Neural cell (in vitro differentiated cells): ENCODE measurements around the gene RPUSD3. TPM values are rescaled to one million over a fixed set of nuclear protein-coding genes. Genes with fewer than 3 reads are reported as not detected.
"Not testable (repeated sequence)": the region's sequence is repeated elsewhere in the genome, so short reads cannot be mapped to it uniquely, and the experiment has no call there.

Experiments used
- H2AFZ ChIP-seq: fragments of 200-600, 300-800 bp; sonication (generic), shearing (Covaris generic); 2 replicates; pipeline ENCODE4 v1.6.0; 2014; ENCODE audit warnings: low read depth, mild to moderate bottlenecking, antibody characterized with exemption, low read length, moderate library complexity
- H3F3A ChIP-seq: fragments of 200-600 bp; shearing (Covaris generic); 2 replicates; pipeline ENCODE4 v1.6.1; 2016; ENCODE audit warnings: mild to moderate bottlenecking, moderate library complexity, mixed read lengths, antibody characterized with exemption, low read length; ENCODE audit not compliant: insufficient read depth, poor library complexity, severe bottlenecking
- H3K27ac ChIP-seq: fragments of 200-600, 300-800 bp; sonication (generic), shearing (Covaris generic); 2 replicates; pipeline ENCODE4 v1.5.1; 2014; ENCODE audit warnings: mild to moderate bottlenecking, low read length, moderate library complexity
- H3K27me3 ChIP-seq: fragments of 300-800, 200-600 bp; sonication (generic), shearing (Covaris generic); 2 replicates; pipeline ENCODE4 v1.6.0; 2014; ENCODE audit warnings: mild to moderate bottlenecking, low read depth, low read length, moderate library complexity; ENCODE audit not compliant: insufficient read depth
- H3K36me3 ChIP-seq: fragments of 300-800, 200-600 bp; sonication (generic), shearing (Covaris generic); 2 replicates; pipeline ENCODE4 v1.5.1; 2014; ENCODE audit warnings: mild to moderate bottlenecking, antibody characterized with exemption, low read length, moderate library complexity; ENCODE audit not compliant: insufficient read depth
- H3K4me2 ChIP-seq: fragments of 300-800, 200-600 bp; sonication (generic), shearing (Covaris generic); 2 replicates; pipeline ENCODE4 v1.6.0; 2014; ENCODE audit warnings: mild to moderate bottlenecking, low read length
- H3K4me3 ChIP-seq: fragments of 300-800, 200-600 bp; sonication (generic), shearing (Covaris generic); 2 replicates; pipeline ENCODE4 v1.5.1; 2014; ENCODE audit warnings: mild to moderate bottlenecking, low read length, moderate library complexity
- H3K79me2 ChIP-seq: fragments of 200-600 bp; shearing (Covaris generic); replicated peaks from 2 replicates; pipeline ENCODE4 v1.6.0; 2014; ENCODE audit warnings: mild to moderate bottlenecking, low read length, moderate library complexity; ENCODE audit not compliant: insufficient read depth
- H3K9ac ChIP-seq: fragments of 300-800, 200-600 bp; sonication (generic), shearing (Covaris generic); 2 replicates; pipeline ENCODE4 v1.6.1; 2016; ENCODE audit warnings: mild to moderate bottlenecking, low read length, mixed read lengths
- H3K9me2 ChIP-seq: fragments of 200-600 bp; shearing (Covaris generic); 2 replicates; pipeline ENCODE4 v1.6.1; 2016; ENCODE audit warnings: mild to moderate bottlenecking, low read length, mixed read lengths; ENCODE audit not compliant: insufficient read depth
- H3K9me3 ChIP-seq: fragments of 200-600, 300-800 bp; sonication (generic), shearing (Covaris generic); 2 replicates; pipeline ENCODE4 v1.6.1; 2016; ENCODE audit warnings: mild to moderate bottlenecking, mixed run types, low read length, moderate library complexity, mixed read lengths
- H4K20me1 ChIP-seq: fragments of 200-600 bp; shearing (Covaris generic); 2 replicates; pipeline ENCODE4 v1.6.1; 2016; ENCODE audit warnings: mild to moderate bottlenecking, mixed run types; ENCODE audit not compliant: insufficient read depth
- EP300 ChIP-seq: fragments of 450-650 bp; conservative IDR thresholded peaks from 2 replicates; pipeline ENCODE4 v1.6.1; 2014; ENCODE audit warnings: antibody characterized with exemption, mild to moderate bottlenecking, moderate library complexity; ENCODE audit not compliant: poor library complexity, severe bottlenecking
- EZH2 ChIP-seq: fragments of 200-600, 300-800 bp; shearing (Covaris generic), sonication (generic); IDR thresholded peaks from 2 replicates; pipeline ENCODE4 v1.6.1; 2014; ENCODE audit warnings: antibody characterized with exemption, low read length, borderline replicate concordance, mild to moderate bottlenecking; ENCODE audit not compliant: insufficient read depth, poor library complexity, severe bottlenecking
- MXI1 ChIP-seq: fragments of 450-650 bp; conservative IDR thresholded peaks from 2 replicates; pipeline ENCODE4 v1.6.1; 2014; ENCODE audit warnings: antibody characterized with exemption, mild to moderate bottlenecking; ENCODE audit not compliant: poor library complexity, severe bottlenecking
- POLR2AphosphoS5 ChIP-seq: IDR thresholded peaks from 2 replicates; pipeline ENCODE4 v1.6.1; 2012
- RAD21 ChIP-seq: fragments of 450-650 bp; conservative IDR thresholded peaks from 2 replicates; pipeline ENCODE4 v1.6.1; 2014; ENCODE audit warnings: antibody characterized with exemption, mild to moderate bottlenecking, moderate library complexity
- REST ChIP-seq: IDR thresholded peaks from 2 replicates; pipeline ENCODE4 v1.6.1; 2012; ENCODE audit warnings: borderline replicate concordance
- SMC3 ChIP-seq: fragments of 450-650 bp; conservative IDR thresholded peaks from 2 replicates; pipeline ENCODE4 v1.6.1; 2014; ENCODE audit warnings: antibody characterized with exemption, mild to moderate bottlenecking, moderate library complexity; ENCODE audit not compliant: poor library complexity
- TAF1 ChIP-seq: IDR thresholded peaks from 2 replicates; pipeline ENCODE4 v1.6.1; 2012; ENCODE audit warnings: low read depth
- polyA plus RNA-seq: library from polyadenylated mRNA; depleted of rRNA; stranded (reverse); fragments of >200 nt; gene quantifications from 2 replicates; pipeline ENCODE4 v1.2.3, GENCODE V29; 2014
- TF ChIP-seq, protein P1 (sequence below): fragments of 450-650 bp; IDR thresholded peaks from 2 replicates; pipeline ENCODE4 v1.5.1; 2014; ENCODE audit warnings: antibody characterized with exemption, mild to moderate bottlenecking, moderate library complexity; ENCODE audit not compliant: poor library complexity, severe bottlenecking

RPUSD3 gene
- polyA plus RNA-seq, 1 donor from 2014 or later, result 35.2 TPM

DNA sequence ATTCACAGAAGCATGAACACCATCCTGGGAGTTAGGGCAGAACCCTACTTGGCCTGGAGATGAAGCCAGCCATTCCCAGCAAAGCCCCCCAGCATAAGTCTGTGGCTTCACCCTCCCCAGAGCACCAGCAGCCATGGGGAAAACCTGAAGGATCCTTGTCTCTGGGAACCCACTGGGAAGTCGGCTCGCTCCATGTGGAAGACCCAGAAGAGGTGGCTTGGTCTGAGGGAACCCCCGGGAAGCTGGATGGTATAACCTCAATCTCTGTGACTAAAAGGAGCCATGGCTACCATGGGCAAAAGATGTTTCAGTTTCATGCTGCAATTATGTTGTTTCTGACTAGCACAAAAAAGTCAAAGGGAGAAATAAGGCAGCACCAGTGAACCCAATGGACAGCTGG, 11.8 kb upstream of the RPUSD3 start:
- no peak overlapping the region for H3K4me2 ChIP-seq
- no peak overlapping the region for H3K4me3 ChIP-seq
- H3K9ac ChIP-seq, result no peak overlapping the region
- no peak for TF ChIP-seq POLR2AphosphoS5
- TF ChIP-seq, protein P1, sequence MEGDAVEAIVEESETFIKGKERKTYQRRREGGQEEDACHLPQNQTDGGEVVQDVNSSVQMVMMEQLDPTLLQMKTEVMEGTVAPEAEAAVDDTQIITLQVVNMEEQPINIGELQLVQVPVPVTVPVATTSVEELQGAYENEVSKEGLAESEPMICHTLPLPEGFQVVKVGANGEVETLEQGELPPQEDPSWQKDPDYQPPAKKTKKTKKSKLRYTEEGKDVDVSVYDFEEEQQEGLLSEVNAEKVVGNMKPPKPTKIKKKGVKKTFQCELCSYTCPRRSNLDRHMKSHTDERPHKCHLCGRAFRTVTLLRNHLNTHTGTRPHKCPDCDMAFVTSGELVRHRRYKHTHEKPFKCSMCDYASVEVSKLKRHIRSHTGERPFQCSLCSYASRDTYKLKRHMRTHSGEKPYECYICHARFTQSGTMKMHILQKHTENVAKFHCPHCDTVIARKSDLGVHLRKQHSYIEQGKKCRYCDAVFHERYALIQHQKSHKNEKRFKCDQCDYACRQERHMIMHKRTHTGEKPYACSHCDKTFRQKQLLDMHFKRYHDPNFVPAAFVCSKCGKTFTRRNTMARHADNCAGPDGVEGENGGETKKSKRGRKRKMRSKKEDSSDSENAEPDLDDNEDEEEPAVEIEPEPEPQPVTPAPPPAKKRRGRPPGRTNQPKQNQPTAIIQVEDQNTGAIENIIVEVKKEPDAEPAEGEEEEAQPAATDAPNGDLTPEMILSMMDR, result no peak
- TF ChIP-seq EP300, result no peak
- TF ChIP-seq TAF1, result no peak
- no peak for TF ChIP-seq MXI1
- TF ChIP-seq RAD21, result no peak
- TF ChIP-seq SMC3, result no peak
- no peak for TF ChIP-seq EZH2
- TF ChIP-seq REST, result no peak
- no peaks in the 10 kb centered on the region for H3K9me3 ChIP-seq
- no peaks in the 10 kb centered on the region for H3K79me2 ChIP-seq
- H3K27ac ChIP-seq, result no peak overlapping the region
- no peaks in the 10 kb centered on the region for H3K27me3 ChIP-seq
- H3K9me2 ChIP-seq, result no peaks in the 10 kb centered on the region
- H2AFZ ChIP-seq, result no peak overlapping the region
- H3F3A ChIP-seq, result no peaks in the 10 kb centered on the region
- no peaks in the 10 kb centered on the region for H4K20me1 ChIP-seq
- no peaks in the 10 kb centered on the region for H3K36me3 ChIP-seq

GRCh38 chr3:9854291-9854940, 10.6 kb upstream of the RPUSD3 start:
- not testable (repeated sequence) for H3K4me3 ChIP-seq, H3K9ac ChIP-seq, H3K27ac ChIP-seq, H3K9me2 ChIP-seq, H3K36me3 ChIP-seq, H3K79me2 ChIP-seq, H3K9me3 ChIP-seq, H3F3A ChIP-seq, H2AFZ ChIP-seq, H3K4me2 ChIP-seq, H3K27me3 ChIP-seq, H4K20me1 ChIP-seq

- H3K9me2 ChIP-seq, result no peaks in the 10 kb centered on the region
- H4K20me1 ChIP-seq, result no peaks in the 10 kb centered on the region
- no peaks in the 10 kb centered on the region for H3K27me3 ChIP-seq
- no peak overlapping the region for H3K4me2 ChIP-seq
- H3K4me3 ChIP-seq, result no peak overlapping the region
- no peaks in the 10 kb centered on the region for H3K79me2 ChIP-seq
- no peaks in the 10 kb centered on the region for H3F3A ChIP-seq
- TF ChIP-seq POLR2AphosphoS5 (no peak), RAD21 (no peak), MXI1 (no peak), EP300 (no peak)
- no peak overlapping the region for H3K27ac ChIP-seq
- H3K9me3 ChIP-seq, result no peaks in the 10 kb centered on the region
- no peak overlapping the region for H3K9ac ChIP-seq
- H2AFZ ChIP-seq, result no peak overlapping the region
- H3K36me3 ChIP-seq, result no peaks in the 10 kb centered on the region
Measured at GRCh38 chr3:9852528-9852927, 8.7 kb upstream of the RPUSD3 start.

DNA sequence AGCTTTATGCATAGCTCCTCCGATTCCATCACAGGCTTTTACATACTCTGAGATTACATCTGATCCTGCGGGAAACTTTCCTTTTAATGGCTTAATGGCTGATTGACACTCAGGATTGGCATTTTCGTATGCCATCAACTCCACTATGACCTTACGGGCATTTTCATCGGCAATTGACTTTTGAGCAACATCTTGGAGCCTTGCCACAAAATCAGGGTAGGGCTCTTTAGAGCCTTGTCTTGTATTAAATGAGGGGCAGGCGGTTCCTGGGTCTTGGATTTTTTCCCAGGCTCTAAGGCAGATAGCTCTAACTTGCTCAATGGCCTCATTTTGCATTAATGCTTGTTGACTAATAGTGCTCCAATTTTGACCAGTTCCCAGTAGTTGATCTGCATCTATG, 8.1 kb upstream of the RPUSD3 start:
- not testable (repeated sequence) for H3K9me2 ChIP-seq, H3K4me2 ChIP-seq, H3K27me3 ChIP-seq, H3K27ac ChIP-seq, H3K36me3 ChIP-seq, H3K9me3 ChIP-seq, H4K20me1 ChIP-seq, H3F3A ChIP-seq, H3K9ac ChIP-seq, H3K4me3 ChIP-seq, H2AFZ ChIP-seq, H3K79me2 ChIP-seq

DNA sequence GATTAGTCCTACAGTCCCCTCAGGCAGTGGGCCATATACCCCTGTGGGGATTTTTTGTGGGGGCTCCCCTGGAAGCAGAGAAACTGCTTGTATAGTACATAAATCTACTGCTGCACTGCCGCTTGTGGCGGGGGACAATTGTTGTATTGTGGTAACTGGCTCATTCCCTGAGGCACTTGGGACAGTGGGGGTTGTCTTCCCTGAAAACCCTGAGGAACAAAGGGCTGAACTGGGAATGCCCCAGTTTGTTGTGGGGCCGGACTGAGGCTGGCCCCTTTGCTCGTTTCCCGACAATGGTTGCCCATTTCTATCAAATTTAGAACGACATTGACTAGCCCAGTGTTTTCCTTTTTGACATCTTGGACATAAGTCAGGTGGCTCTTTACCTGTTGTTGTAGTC, 7.6 kb upstream of the RPUSD3 start:
- H3K79me2 ChIP-seq, H3K27ac ChIP-seq: not testable (repeated sequence)

More for the DNA sequence above, 7.6 kb upstream of the RPUSD3 start:
- H3K9me3 ChIP-seq, H3K36me3 ChIP-seq, H3K9ac ChIP-seq, H4K20me1 ChIP-seq, H2AFZ ChIP-seq, H3F3A ChIP-seq, H3K9me2 ChIP-seq, H3K4me3 ChIP-seq, H3K4me2 ChIP-seq, H3K27me3 ChIP-seq: not testable (repeated sequence)
